Suprapubic skin (tissue), 4 donors: Measurements from ENCODE around the gene TJP3. TPM values are rescaled to one million over a fixed set of nuclear protein-coding genes. Genes with fewer than 3 reads are reported as not detected.

Experiments
- DNase-seq, 2 donors: peaks; one replicate each; pipeline ENCODE4 v3.0.0-alpha.2; 2019; ENCODE audit warnings: low spot score in 2 of 2
- H3K27ac ChIP-seq: fragments of 200-600 bp; sonication (generic); one replicate; pipeline ENCODE4 v1.5.1; 2019
- H3K27me3 ChIP-seq: fragments of 200-600 bp; sonication (generic); one replicate; pipeline ENCODE4 v1.5.1; 2019
- H3K36me3 ChIP-seq: fragments of 200-600 bp; sonication (generic); one replicate; pipeline ENCODE4 v1.5.1; 2019
- H3K4me1 ChIP-seq: fragments of 200-600 bp; sonication (generic); one replicate; pipeline ENCODE4 v1.5.1; 2019
- H3K4me3 ChIP-seq: fragments of 200-600 bp; sonication (generic); one replicate; pipeline ENCODE4 v1.5.1; 2019; ENCODE audit warnings: mild to moderate bottlenecking
- H3K9me3 ChIP-seq: fragments of 200-600 bp; sonication (generic); one replicate; pipeline ENCODE4 v1.5.1; 2019
- CTCF ChIP-seq, 2 donors: fragments of 200-600 bp in 1 of 2; fragments of 450-650 bp in 1 of 2; sonication (generic) in 1 of 2; IDR thresholded peaks; one replicate each; pipeline ENCODE4 v1.5.1; 2016 to 2019; ENCODE audit warnings: antibody characterized with exemption in 2 of 2, mild to moderate bottlenecking in 1 of 2, moderate library complexity in 1 of 2
- EP300 ChIP-seq: sonication (generic); formaldehyde crosslinking; IDR thresholded peaks from one replicate; pipeline ENCODE4 v1.6.1; 2017; ENCODE audit warnings: antibody characterized with exemption
- POLR2A ChIP-seq, 2 donors: fragments of 450-650 bp; IDR thresholded peaks; one replicate each; pipeline ENCODE4 v1.6.1; 2017; ENCODE audit warnings: antibody characterized with exemption in 2 of 2, mild to moderate bottlenecking in 2 of 2, moderate library complexity in 2 of 2
- POLR2AphosphoS5 ChIP-seq, 3 donors: sonication (generic); formaldehyde crosslinking; IDR thresholded peaks; one replicate each; pipeline ENCODE4 v1.6.1; 2017; ENCODE audit warnings: antibody characterized with exemption in 3 of 3
- WGBS: methylation state at CpG from one replicate; pipeline ENCODE4 v1.1.5; 2018; 5-methylcytosine and 5-hydroxymethylcytosine counted together
- total RNA-seq, 4 donors: library from RNA; depleted of rRNA; stranded (reverse); fragments of >200 nt; gene quantifications; one replicate each; pipeline ENCODE4 v1.1.0, GENCODE V29; 2016

Gene TJP3
- total RNA-seq, 4 donors from 2014 or later = 11.4 to 28.1 (median 20.1) TPM

GRCh38 chr19:3716147-3716668 lies 8.0 kb downstream of the TJP3 start:
- Histone ChIP-seq H3K9me3 (no peaks in the 10 kb centered on the region), H3K27me3 (peaks cover 29% of the 10 kb centered on the region), H3K27ac (no peak overlapping the region), H3K4me3 (no peak overlapping the region), H3K4me1 (peaks cover 18% of the 10 kb centered on the region), H3K36me3 (no peaks in the 10 kb centered on the region)
- no peak for DNase-seq
- WGBS = 80% methylated on average over 12 of the region's 16 CpGs
- TF ChIP-seq CTCF (IDR thresholded peaks at IDR 0.05) (no peak), POLR2AphosphoS5 (IDR thresholded peaks at IDR 0.05) (no peak), POLR2A (IDR thresholded peaks at IDR 0.05) (no peak), EP300 (no peak)

- H3K4me3 ChIP-seq = no peak overlapping the region
- peaks cover 27% of the 10 kb centered on the region for H3K4me1 ChIP-seq
- H3K9me3 ChIP-seq = no peaks in the 10 kb centered on the region
- TF ChIP-seq POLR2A (IDR thresholded peaks at IDR 0.05) (no peak), EP300 (no peak)
- 80% methylated on average over 4 of the region's 4 CpGs for WGBS
- no peak overlapping the region for H3K27ac ChIP-seq
- H3K27me3 ChIP-seq = peaks cover 58% of the 10 kb centered on the region
- no peak for DNase-seq
- no peaks in the 10 kb centered on the region for H3K36me3 ChIP-seq
Observed at GRCh38 chr19:3719868-3720267, 11.7 kb downstream of the TJP3 start.

- Histone ChIP-seq H3K36me3 (no peaks in the 10 kb centered on the region), H3K4me1 (peaks cover 27% of the 10 kb centered on the region), H3K27me3 (peaks cover 62% of the 10 kb centered on the region), H3K27ac (no peak overlapping the region), H3K4me3 (no peak overlapping the region), H3K9me3 (no peaks in the 10 kb centered on the region)
- no peak for TF ChIP-seq EP300
- TF ChIP-seq POLR2A (IDR thresholded peaks at IDR 0.05) = no peak
- no peak for TF ChIP-seq POLR2AphosphoS5 (IDR thresholded peaks at IDR 0.05)
- no peak for TF ChIP-seq CTCF (IDR thresholded peaks at IDR 0.05)
- DNase-seq = no peak
- 30% methylated on average over 9 of the region's 9 CpGs for WGBS
Observed at GRCh38 chr19:3720349-3720917, 12.2 kb downstream of the TJP3 start.

- DNase-seq = peak; percentile 88 to 89
- Histone ChIP-seq H3K4me1 (peaks cover 27% of the 10 kb centered on the region), H3K27me3 (peaks cover 68% of the 10 kb centered on the region), H3K27ac (no peak overlapping the region), H3K9me3 (no peaks in the 10 kb centered on the region), H3K36me3 (no peaks in the 10 kb centered on the region), H3K4me3 (peak overlapping the region; percentile 37)
- TF ChIP-seq POLR2A (IDR thresholded peaks at IDR 0.05) (no peak), EP300 (no peak), CTCF (IDR thresholded peaks at IDR 0.05) (no peak), POLR2AphosphoS5 (IDR thresholded peaks at IDR 0.05) (no peak)
- WGBS = 7% methylated on average over 20 of the region's 46 CpGs
Observed at GRCh38 chr19:3721131-3721886, 13.1 kb downstream of the TJP3 start.

- H3K36me3 ChIP-seq = no peaks in the 10 kb centered on the region
- no peak for DNase-seq
- no peak overlapping the region for H3K27ac ChIP-seq
- TF ChIP-seq EP300 = no peak
- TF ChIP-seq POLR2AphosphoS5 (IDR thresholded peaks at IDR 0.05) = no peak
- TF ChIP-seq POLR2A (IDR thresholded peaks at IDR 0.05) = no peak
- TF ChIP-seq CTCF (IDR thresholded peaks at IDR 0.05) = no peak
- H3K27me3 ChIP-seq = peaks cover 74% of the 10 kb centered on the region
- H3K4me1 ChIP-seq = peaks cover 27% of the 10 kb centered on the region
- H3K9me3 ChIP-seq = no peaks in the 10 kb centered on the region
- under 1% methylated on average over 16 of the region's 26 CpGs for WGBS
- H3K4me3 ChIP-seq = peak overlapping the region; percentile 37
Observed at GRCh38 chr19:3721887-3722442, 13.8 kb downstream of the TJP3 start.
